Rectal smooth muscle tissue (tissue), 1 donor: ENCODE results near the gene TRIM32.

Experiments
- H3K27ac ChIP-seq: one replicate; pipeline ENCODE4 v1.7.0; 2013; ENCODE audit warnings: low read depth, low read length, inconsistent platforms
- H3K27me3 ChIP-seq: one replicate; pipeline ENCODE4 v1.7.0; 2013; ENCODE audit warnings: low read length; ENCODE audit not compliant: control insufficient read depth, insufficient read depth
- H3K36me3 ChIP-seq: one replicate; pipeline ENCODE4 v1.7.0; 2013; ENCODE audit warnings: low read length; ENCODE audit not compliant: control insufficient read depth, insufficient read depth
- H3K4me1 ChIP-seq: one replicate; pipeline ENCODE4 v1.7.0; 2013; ENCODE audit warnings: low read length; ENCODE audit not compliant: control insufficient read depth, insufficient read depth
- H3K4me3 ChIP-seq: one replicate; pipeline ENCODE4 v1.7.0; 2013; ENCODE audit warnings: low read length
- H3K9ac ChIP-seq: one replicate; pipeline ENCODE4 v1.7.0; 2013; ENCODE audit warnings: low read length

Gene TRIM32

DNA sequence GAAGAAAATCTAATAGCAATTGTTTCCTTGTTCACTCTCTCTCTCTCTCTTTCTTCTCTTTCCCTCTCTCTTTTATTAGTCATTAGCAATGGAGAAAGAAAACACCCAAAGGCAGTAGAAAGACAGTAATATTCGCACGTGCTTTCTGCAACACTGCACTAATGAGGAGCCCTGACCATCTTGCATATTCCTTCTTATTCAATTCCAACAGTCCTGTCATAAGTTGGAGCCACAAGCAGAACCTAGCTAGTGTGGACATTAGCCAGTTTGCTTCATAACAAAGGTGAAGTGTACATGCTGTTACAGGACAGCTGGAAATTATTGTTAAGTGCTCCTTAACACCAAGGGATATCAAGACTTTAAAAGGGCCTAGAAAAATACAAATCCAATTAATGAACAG lies 63.4 kb downstream of the TRIM32 start:
- Histone ChIP-seq H3K36me3 (no peaks in the 10 kb centered on the region), H3K4me3 (no peak overlapping the region), H3K9ac (no peak overlapping the region), H3K27me3 (no peaks in the 10 kb centered on the region), H3K4me1 (no peaks in the 10 kb centered on the region), H3K27ac (no peak overlapping the region)
